MCF 10A (cell line): ENCODE measurements around the gene SMYD3. TPM values are rescaled to one million over a fixed set of nuclear protein-coding genes. Genes with fewer than 3 reads are reported as not detected.

Experiments used
- BruUV-seq: library from RNA; stranded (reverse); fragments of 400-500 nt; replicated peaks from 2 replicates; lab custom pipeline; 2021; lab: Mats Ljungman, UMichigan
- CTCF ChIA-PET: fragments of 300-600 bp; sonication (Branson Sonifier 250); formaldehyde crosslinking; extraction: SDS; loops from one replicate; lab custom pipeline; 2021; ENCODE audit warnings: antibody characterized with exemption, inconsistent platforms; lab: Yijun Ruan, JAX
- POLR2A ChIA-PET: fragments of 300-600, 350-650 bp; sonication (Branson Sonifier 250); formaldehyde crosslinking; extraction: SDS; loops from one replicate; lab custom pipeline; 2020; ENCODE audit warnings: antibody characterized with exemption, inconsistent platforms; lab: Yijun Ruan, JAX
- DNase-seq: peaks from one replicate; pipeline ENCODE4 v3.0.0-alpha.2; 2018; ENCODE audit not compliant: unreplicated experiment
- H3K27ac Mint-ChIP-seq: one replicate; pipeline ENCODE4 v1.8.0; 2022; ENCODE audit warnings: mild to moderate bottlenecking, low read depth, mixed read lengths; ENCODE audit not compliant: unreplicated experiment
- H3K27me3 Mint-ChIP-seq: one replicate; pipeline ENCODE4 v1.8.0; 2022; ENCODE audit warnings: mixed read lengths; ENCODE audit not compliant: insufficient read depth, unreplicated experiment
- H3K36me3 Mint-ChIP-seq: one replicate; pipeline ENCODE4 v1.8.0; 2022; ENCODE audit warnings: mild to moderate bottlenecking, moderate library complexity, mixed read lengths; ENCODE audit not compliant: insufficient read depth, unreplicated experiment
- H3K4me1 Mint-ChIP-seq: one replicate; pipeline ENCODE4 v1.8.0; 2022; ENCODE audit warnings: mixed read lengths; ENCODE audit not compliant: insufficient read depth, unreplicated experiment
- H3K4me3 Mint-ChIP-seq: one replicate; pipeline ENCODE4 v1.8.0; 2022; ENCODE audit warnings: mild to moderate bottlenecking, moderate library complexity, mixed read lengths; ENCODE audit not compliant: unreplicated experiment
- H3K9me3 Mint-ChIP-seq: one replicate; pipeline ENCODE4 v1.8.0; 2022; ENCODE audit warnings: mixed read lengths; ENCODE audit not compliant: unreplicated experiment
- intact Hi-C: fragments of 100-400 bp; cut with micrococcal nuclease; formaldehyde crosslinking; loops from 2 replicates; pipeline ENCODE4 v1.14.1; 2022
- total RNA-seq: library from RNA; stranded (reverse); gene quantifications from 2 replicates; pipeline ENCODE4 v1.2.3, GENCODE V29; 2022
- TF ChIP-seq, protein P1 (sequence below): fragments of 200-600 bp; IDR thresholded peaks from one replicate; pipeline ENCODE4 v1.8.0; 2022; ENCODE audit warnings: antibody characterized with exemption, mild to moderate bottlenecking; ENCODE audit not compliant: unreplicated experiment

The SMYD3 gene
- total RNA-seq, 1 experiment from 2014 or later = 26.9 TPM

DNA sequence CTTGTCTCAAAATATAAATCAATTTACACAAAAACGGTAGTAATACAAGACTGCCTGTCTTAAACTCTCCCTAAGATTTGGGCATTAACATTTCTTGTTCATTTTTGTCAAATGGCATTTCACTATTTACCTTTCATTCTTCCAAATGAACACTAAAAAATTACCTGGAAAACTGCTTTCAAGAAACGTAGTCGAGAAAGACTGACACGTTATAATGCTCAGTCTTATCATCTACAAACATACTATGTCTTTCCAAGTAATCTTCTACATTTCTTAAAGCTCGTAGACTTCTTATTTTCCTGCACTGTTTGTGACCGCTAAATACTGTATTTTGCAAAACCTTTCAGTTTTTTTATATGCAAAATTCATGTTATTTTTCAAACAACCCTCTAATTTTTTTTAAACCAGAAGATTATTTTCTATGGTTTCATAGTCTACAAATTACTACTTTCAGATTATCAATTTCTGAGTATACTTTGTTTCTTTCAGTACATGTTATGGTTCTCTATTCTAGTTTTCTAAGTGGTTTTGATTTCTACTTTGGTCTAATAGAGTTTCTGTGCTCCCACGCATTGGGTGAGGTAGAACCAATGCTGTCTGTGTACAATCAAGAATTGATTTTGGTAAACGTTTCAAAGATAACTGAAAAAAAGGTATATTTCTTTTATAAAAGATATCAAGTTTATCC is 336.4 kb downstream of the SMYD3 start:
- intact Hi-C loops = no loop called here
- H3K27ac Mint-ChIP-seq = no peak overlapping the region
- H3K9me3 Mint-ChIP-seq = no peaks in the 10 kb centered on the region
- no peak for DNase-seq
- no peak overlapping the region for H3K4me3 Mint-ChIP-seq
- peaks cover 12% of the 10 kb centered on the region for H3K4me1 Mint-ChIP-seq
- ChIA-PET CTCF (interaction anchor here (0.5 to 1.0 kb wide), 3 partner anchors 15 to 250 kb away, joined by 3 to 6 read pairs (median 4); no protein-coding TSS in a partner anchor), POLR2A (interaction anchor here (1.2 kb wide), 1 partner anchor 8 kb away, joined by 3 read pairs; no protein-coding TSS in a partner anchor)
- H3K27me3 Mint-ChIP-seq = no peaks in the 10 kb centered on the region
- no TSS peak for BruUV-seq
- TF ChIP-seq, protein P1, sequence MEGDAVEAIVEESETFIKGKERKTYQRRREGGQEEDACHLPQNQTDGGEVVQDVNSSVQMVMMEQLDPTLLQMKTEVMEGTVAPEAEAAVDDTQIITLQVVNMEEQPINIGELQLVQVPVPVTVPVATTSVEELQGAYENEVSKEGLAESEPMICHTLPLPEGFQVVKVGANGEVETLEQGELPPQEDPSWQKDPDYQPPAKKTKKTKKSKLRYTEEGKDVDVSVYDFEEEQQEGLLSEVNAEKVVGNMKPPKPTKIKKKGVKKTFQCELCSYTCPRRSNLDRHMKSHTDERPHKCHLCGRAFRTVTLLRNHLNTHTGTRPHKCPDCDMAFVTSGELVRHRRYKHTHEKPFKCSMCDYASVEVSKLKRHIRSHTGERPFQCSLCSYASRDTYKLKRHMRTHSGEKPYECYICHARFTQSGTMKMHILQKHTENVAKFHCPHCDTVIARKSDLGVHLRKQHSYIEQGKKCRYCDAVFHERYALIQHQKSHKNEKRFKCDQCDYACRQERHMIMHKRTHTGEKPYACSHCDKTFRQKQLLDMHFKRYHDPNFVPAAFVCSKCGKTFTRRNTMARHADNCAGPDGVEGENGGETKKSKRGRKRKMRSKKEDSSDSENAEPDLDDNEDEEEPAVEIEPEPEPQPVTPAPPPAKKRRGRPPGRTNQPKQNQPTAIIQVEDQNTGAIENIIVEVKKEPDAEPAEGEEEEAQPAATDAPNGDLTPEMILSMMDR = no peak
- H3K36me3 Mint-ChIP-seq = no peaks in the 10 kb centered on the region

DNA sequence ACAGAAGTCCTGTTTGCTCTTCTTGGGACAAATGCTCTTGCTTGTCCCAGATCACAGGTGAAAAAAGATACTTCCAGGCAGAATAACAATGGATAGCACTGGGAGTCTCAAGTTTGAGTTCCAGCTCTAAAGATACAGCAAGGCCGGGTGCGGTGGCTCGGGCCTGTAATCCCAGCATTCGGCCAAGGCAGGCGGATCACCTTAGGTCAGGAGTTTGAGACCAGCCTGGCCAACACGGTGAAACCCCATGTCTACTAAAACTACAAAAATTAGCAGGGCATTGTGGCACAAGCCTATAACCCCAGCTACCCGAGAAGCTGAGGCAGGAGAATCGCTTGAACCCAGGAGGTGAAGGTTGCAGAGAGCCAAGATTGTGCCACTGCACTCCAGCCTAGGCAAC is 337.6 kb downstream of the SMYD3 start:
- ChIA-PET CTCF (interaction anchor here (0.6 to 0.8 kb wide), 3 partner anchors 22 to 757 kb away, joined by 3 to 5 read pairs (median 4); no protein-coding TSS in a partner anchor), POLR2A (interaction anchor here (0.6 kb wide), 1 partner anchor 1090 kb away, joined by 3 read pairs; no protein-coding TSS in a partner anchor)
- Mint-ChIP-seq H3K4me1 (peaks cover 18% of the 10 kb centered on the region), H3K27ac (no peak overlapping the region), H3K9me3 (no peaks in the 10 kb centered on the region), H3K36me3 (no peaks in the 10 kb centered on the region), H3K4me3 (no peak overlapping the region), H3K27me3 (no peaks in the 10 kb centered on the region)
- TF ChIP-seq, protein P1 = no peak
- no TSS peak for BruUV-seq
- intact Hi-C loops = no loop called here
- DNase-seq = no peak

DNA sequence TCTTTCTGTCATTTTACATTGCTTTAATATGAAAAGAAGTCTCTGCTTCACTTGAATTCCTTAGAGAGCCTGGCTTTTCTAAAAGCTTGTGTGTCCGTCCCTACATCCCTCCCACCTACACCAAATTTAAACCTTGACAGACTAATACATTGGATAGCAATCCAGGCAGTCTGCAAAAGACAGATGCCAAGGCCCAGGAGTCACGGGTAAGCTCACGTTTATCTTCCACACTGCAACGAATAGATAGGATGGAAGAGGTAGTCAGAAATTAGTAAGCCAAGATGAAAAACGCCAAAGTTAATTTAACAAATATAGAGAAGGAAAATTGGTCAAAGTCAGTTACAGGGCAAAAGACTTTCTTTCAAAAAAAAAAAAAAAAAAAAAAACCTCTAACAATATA is 338.1 kb downstream of the SMYD3 start:
- ChIA-PET CTCF (interaction anchor here (0.6 to 0.8 kb wide), 2 partner anchors 23 to 43 kb away, joined by 4 to 5 read pairs; no protein-coding TSS in a partner anchor), POLR2A (no interaction called here)
- H3K4me3 Mint-ChIP-seq = no peak overlapping the region
- H3K9me3 Mint-ChIP-seq = no peaks in the 10 kb centered on the region
- peaks cover 18% of the 10 kb centered on the region for H3K4me1 Mint-ChIP-seq
- TF ChIP-seq, protein P1 = no peak
- H3K36me3 Mint-ChIP-seq = no peaks in the 10 kb centered on the region
- no peak for DNase-seq
- H3K27ac Mint-ChIP-seq = no peak overlapping the region
- no peaks in the 10 kb centered on the region for H3K27me3 Mint-ChIP-seq
- no TSS peak for BruUV-seq
- intact Hi-C loops = no loop called here

DNA sequence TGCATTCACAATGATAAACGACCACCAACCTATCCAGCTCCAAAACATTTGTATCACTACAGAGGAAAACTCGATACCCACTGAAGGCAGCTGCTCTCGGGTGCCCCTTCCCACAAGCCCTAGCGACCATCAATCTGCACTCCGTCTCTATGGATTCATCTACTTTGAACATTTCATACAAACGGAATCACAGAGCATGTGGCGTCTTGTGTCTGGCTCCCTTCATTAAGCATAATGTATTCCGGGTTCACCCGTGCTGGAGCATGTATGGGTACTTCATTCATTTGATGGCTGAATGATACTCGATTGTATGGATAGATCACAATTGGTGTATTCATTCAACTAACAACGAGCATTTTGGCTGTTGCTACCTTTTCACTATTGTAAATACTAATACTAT is 340.2 kb downstream of the SMYD3 start:
- H3K4me1 Mint-ChIP-seq = peaks cover 21% of the 10 kb centered on the region
- ChIA-PET CTCF (no interaction called here), POLR2A (interaction anchor here (1.0 to 1.3 kb wide), 4 partner anchors 10 to 35 kb away, joined by 3 to 6 read pairs (median 4); no protein-coding TSS in a partner anchor)
- intact Hi-C loops = no loop called here
- no TSS peak for BruUV-seq
- H3K27ac Mint-ChIP-seq = peak overlapping the region; percentile 17
- no peak overlapping the region for H3K4me3 Mint-ChIP-seq
- no peak for DNase-seq
- no peaks in the 10 kb centered on the region for H3K9me3 Mint-ChIP-seq
- no peaks in the 10 kb centered on the region for H3K36me3 Mint-ChIP-seq
- H3K27me3 Mint-ChIP-seq = no peaks in the 10 kb centered on the region
- TF ChIP-seq, protein P1 = no peak
